ENCODE measurements around the gene APBA2. TPM values are rescaled to one million over a fixed set of nuclear protein-coding genes. Genes with fewer than 3 reads are reported as not detected.

APBA2 gene
- total RNA-seq, 2 experiments from 2014 or later, result 12.8 to 17.5 TPM

DNA sequence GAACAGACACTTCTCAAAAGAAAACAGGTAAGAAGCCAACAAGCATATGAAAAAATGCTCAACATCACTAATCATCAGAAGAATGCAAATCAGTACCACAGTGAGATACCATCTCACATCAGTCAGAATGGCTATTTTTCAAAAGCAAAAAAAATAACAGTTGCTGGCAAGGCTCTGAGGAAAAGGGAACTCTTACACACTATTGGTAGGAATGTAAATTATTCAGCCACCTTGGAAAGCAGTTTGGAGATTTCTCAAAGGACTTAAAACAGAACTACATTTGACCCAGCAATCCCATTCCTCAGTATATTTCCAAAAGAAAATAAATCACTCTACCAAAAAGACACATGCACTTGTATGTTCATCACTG lies 95.6 kb downstream of the APBA2 start:
- POLR2A ChIA-PET, result no interaction called here
- Mint-ChIP-seq H3K27me3 (no peaks in the 10 kb centered on the region), H3K4me1 (peaks cover 32% of the 10 kb centered on the region), H3K4me3 (no peak overlapping the region), H3K27ac (no peak overlapping the region), H3K9me3 (ENCODE audit: low read depth) (no peaks in the 10 kb centered on the region), H3K36me3 (ENCODE audit: low read depth) (peaks cover 3% of the 10 kb centered on the region)
- intact Hi-C loops (cut with DNase I, micrococcal nuclease), result loop anchor here in 1 of 2 experiments (10.0 kb wide), 1 partner anchor 283 kb away; the partner anchor contains the start of gene NSMCE3
- CTCF ChIA-PET, result no interaction called here
- DNase-seq (no peak), ATAC-seq (no peak)

DNA sequence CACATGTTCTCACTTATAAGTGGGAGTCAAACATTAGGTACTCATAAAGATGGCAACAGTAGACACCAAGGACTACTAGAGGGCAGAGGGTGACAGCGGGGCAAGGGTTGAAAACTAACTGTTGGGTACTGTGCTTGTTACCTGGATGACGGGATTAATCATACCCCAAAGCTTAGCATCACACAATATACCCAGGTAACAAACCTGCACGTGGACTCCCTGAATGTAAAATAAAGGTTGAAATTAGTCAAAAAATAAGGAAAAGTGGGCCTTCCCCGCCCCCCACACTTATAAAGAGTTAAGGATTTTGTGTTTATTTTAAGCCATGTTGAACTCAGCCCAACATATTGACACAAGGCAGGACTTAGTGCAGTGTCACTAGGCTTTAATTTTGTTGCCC lies 96.1 kb downstream of the APBA2 start:
- H3K27ac Mint-ChIP-seq, result no peak overlapping the region
- peaks cover 32% of the 10 kb centered on the region for H3K4me1 Mint-ChIP-seq
- peaks cover 5% of the 10 kb centered on the region for H3K36me3 Mint-ChIP-seq (ENCODE audit: low read depth)
- intact Hi-C loops (cut with DNase I, micrococcal nuclease), result loop anchor here in 1 of 2 experiments (10.0 kb wide), 1 partner anchor 283 kb away; the partner anchor contains the start of gene NSMCE3
- peaks cover 1% of the 10 kb centered on the region for H3K9me3 Mint-ChIP-seq (ENCODE audit: low read depth)
- no peak overlapping the region for H3K4me3 Mint-ChIP-seq
- H3K27me3 Mint-ChIP-seq, result no peaks in the 10 kb centered on the region
- CTCF ChIA-PET, result no interaction called here
- DNase-seq (no peak), ATAC-seq (no peak)
- POLR2A ChIA-PET, result no interaction called here

DNA sequence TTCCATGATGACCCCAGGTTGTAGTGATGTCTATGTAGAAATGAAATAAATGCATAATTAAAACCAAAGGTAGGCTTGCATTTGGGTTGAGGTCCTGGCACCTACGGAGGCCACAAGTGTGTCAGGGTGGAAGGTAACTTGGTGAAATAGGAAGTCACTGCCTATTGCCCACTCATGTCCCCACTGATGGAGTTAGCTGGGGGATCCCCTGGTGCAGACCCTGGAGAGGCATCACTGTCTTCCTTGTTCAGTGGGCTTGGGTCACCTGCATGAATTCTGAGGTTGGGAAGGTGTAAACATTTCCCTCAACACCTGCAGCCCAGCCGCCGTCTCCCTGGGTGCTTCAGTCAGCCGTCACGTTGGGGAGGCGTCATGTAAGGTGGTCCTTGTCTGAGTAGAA lies 97.1 kb downstream of the APBA2 start:
- H3K27me3 Mint-ChIP-seq, result no peaks in the 10 kb centered on the region
- peaks cover 10% of the 10 kb centered on the region for H3K36me3 Mint-ChIP-seq (ENCODE audit: low read depth)
- peaks cover 6% of the 10 kb centered on the region for H3K9me3 Mint-ChIP-seq (ENCODE audit: low read depth)

DNA sequence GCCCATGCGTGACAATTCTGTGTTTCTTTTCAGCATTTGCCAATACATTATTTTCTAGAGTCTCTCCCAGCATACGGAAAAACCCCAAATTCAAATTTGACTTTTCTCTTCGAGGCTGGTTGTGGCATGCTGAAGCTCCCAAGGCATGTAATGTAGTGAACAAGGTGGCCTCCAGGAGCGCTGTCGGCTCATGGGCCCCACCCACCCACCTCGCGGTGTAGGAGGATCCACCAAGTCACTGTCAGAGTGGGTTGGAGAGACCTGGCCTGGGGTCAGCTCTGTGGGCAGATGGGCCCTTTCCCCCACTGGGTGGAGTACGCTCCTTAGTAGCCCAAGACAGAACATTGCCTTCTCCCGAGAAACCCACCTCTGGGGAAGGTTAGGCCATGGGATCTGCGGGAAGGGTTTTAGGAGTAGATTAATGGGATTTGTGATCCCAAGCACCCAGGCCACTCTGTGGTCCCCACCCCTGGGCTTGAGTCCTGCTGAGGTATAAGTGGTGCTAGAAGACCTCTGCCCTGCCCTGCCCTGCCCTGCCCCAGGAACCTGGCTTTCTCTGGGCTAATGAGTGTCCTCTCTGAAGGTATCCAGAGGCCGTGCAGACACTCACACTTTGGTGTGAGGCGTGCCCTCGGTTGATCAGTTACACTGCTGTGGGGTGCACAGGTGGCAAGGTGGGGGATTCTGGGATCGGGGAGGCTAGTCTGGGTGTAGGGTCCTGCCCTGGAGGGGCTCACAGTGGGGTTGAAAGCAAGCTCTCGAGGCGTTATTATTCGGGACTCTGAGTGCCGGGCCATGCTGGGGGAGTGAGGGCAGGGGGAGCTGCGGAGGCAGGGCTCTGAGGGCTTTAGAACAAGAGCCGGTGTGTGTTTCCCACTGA lies 97.9 kb downstream of the APBA2 start:
- ChIA-PET POLR2A (interaction anchor here (0.6 kb wide), 1 partner anchor 11 kb away, joined by 4 read pairs; no protein-coding TSS in a partner anchor), CTCF (interaction anchor here (0.7 to 1.7 kb wide), 3 partner anchors 96 to 199 kb away, joined by 3 to 5 read pairs (median 4); no protein-coding TSS in a partner anchor)
- intact Hi-C loops (cut with DNase I, micrococcal nuclease), result loop anchor here in 1 of 2 experiments (10.0 kb wide), 1 partner anchor 281 kb away; the partner anchor contains the start of gene NSMCE3
- DNase-seq (no peak), ATAC-seq (no peak)
- H3K36me3 Mint-ChIP-seq (ENCODE audit: low read depth), result peaks cover 10% of the 10 kb centered on the region
- H3K4me1 Mint-ChIP-seq, result peaks cover 38% of the 10 kb centered on the region
- H3K4me3 Mint-ChIP-seq, result no peak overlapping the region
- no peak overlapping the region for H3K27ac Mint-ChIP-seq
- peaks cover 6% of the 10 kb centered on the region for H3K9me3 Mint-ChIP-seq (ENCODE audit: low read depth)
- no peaks in the 10 kb centered on the region for H3K27me3 Mint-ChIP-seq

More for the DNA sequence above, 97.1 kb downstream of the APBA2 start:
- Mint-ChIP-seq H3K4me1 (peaks cover 36% of the 10 kb centered on the region), H3K4me3 (no peak overlapping the region), H3K27ac (no peak overlapping the region)
- POLR2A ChIA-PET, result no interaction called here
- intact Hi-C loops (cut with DNase I, micrococcal nuclease), result loop anchor here in 1 of 2 experiments (10.0 kb wide), 1 partner anchor 282 kb away; the partner anchor contains the start of gene NSMCE3
- no peak for ATAC-seq
- DNase-seq, result no peak
- CTCF ChIA-PET, result no interaction called here

DNA sequence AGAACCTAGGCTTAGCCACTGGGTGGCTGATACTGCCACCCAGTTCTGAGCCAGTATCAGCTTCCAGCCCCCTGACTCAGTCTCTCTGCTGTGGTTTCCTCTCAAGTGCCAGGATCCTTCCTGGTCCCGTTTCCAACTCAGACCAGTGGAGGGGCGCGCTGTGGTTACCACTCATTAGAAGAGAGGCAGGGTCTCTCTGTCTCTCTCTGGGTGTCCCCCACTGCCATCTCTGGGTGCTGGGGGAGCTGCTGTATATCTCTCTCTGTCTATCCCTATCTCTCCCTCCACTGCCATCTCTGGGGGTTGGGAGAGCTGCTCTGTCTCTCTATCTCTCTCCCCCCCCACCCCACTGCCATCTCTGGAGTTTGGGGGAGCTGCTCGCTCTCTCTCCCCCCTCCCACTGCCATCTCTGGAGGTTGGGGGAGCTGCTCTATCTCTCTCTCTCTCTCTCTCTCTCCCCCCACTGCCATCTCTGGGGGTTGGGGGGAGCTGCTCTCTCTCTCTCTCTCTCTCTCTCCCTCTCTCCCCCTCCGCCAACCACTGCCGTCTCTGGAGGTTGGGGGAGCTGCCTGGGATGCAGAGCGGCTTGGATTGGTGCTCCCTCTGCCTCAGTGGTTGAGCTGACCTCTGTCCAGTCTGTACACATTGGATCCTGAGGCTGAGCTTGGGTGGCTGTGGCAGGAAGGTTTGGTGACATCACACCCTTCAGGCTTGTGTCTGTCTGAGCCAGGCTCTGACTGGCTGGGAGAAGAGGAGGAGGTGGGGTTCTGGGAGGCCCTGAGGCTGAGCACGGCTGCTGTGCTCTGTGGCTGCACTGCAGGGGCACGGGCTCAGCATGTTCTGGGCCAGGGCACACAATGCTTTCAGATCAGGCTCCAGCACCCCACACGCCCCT lies 98.9 kb downstream of the APBA2 start:
- no peaks in the 10 kb centered on the region for H3K27me3 Mint-ChIP-seq
- H3K36me3 Mint-ChIP-seq (ENCODE audit: low read depth), result peaks cover 10% of the 10 kb centered on the region
- peaks cover 6% of the 10 kb centered on the region for H3K9me3 Mint-ChIP-seq (ENCODE audit: low read depth)
- peak overlapping the region; percentile 36 for H3K4me3 Mint-ChIP-seq
- intact Hi-C loops (cut with DNase I, micrococcal nuclease), result loop anchor here in 1 of 2 experiments (10.0 kb wide), 1 partner anchor 280 kb away; the partner anchor contains the start of gene NSMCE3
- peaks cover 37% of the 10 kb centered on the region for H3K4me1 Mint-ChIP-seq
- ATAC-seq (peak; percentile 84), DNase-seq (peak; percentile 61)
- POLR2A ChIA-PET, result no interaction called here
- CTCF ChIA-PET, result interaction anchor here (0.7 to 1.7 kb wide), 5 partner anchors 9 to 200 kb away, joined by 3 to 6 read pairs (median 4); no protein-coding TSS in a partner anchor
- H3K27ac Mint-ChIP-seq, result peak overlapping the region; percentile 78

DNA sequence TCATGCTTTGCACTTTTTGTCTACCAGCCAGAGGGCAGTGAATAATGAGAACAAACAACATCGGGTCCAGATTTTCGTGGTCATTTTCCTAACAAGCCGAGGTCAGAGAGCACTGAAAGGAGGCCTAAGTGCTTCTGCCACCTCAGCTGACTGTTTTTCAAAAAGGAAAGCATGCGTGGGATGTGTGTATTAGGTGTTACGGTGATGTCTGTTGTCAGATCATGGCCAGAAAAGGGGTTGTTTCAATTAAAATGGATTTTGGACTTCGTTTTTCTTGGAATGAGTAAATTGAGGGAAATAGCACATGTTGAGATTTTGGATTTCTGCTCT lies 99.5 kb downstream of the APBA2 start:
- Mint-ChIP-seq H3K27ac (peak overlapping the region; percentile 78), H3K4me1 (peaks cover 39% of the 10 kb centered on the region), H3K4me3 (peak overlapping the region; percentile 36), H3K27me3 (no peaks in the 10 kb centered on the region), H3K9me3 (ENCODE audit: low read depth) (peaks cover 6% of the 10 kb centered on the region), H3K36me3 (ENCODE audit: low read depth) (peaks cover 10% of the 10 kb centered on the region)
- DNase-seq (no peak), ATAC-seq (no peak)
- intact Hi-C loops (cut with DNase I, micrococcal nuclease), result loop anchor here in 1 of 2 experiments (10.0 kb wide), 1 partner anchor 280 kb away; the partner anchor contains the start of gene NSMCE3
- CTCF ChIA-PET, result interaction anchor here (1.2 to 1.7 kb wide), 2 partner anchors 9 to 105 kb away, joined by 4 to 6 read pairs; no protein-coding TSS in a partner anchor
- POLR2A ChIA-PET, result no interaction called here

DNA sequence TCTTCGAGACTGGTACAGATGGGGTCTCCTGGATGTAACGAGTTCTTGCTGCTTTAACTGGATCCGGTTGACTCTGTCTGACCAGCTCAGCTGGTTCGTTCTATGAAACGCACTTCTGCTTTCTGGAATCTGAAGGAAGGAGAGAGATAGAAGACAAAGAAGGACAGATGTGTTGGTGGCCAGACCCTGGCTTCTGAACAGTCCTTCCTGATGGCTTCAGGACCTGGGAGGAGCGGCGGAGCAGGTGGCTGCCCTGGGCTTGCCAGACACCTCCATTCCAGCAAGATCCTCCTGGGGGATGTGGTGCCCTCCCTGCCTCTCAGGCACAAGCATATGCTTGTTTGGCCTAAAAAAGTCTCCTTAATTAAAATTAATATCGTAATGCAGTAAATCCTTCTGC lies 99.9 kb downstream of the APBA2 start:
- ChIA-PET POLR2A (no interaction called here), CTCF (interaction anchor here (1.2 kb wide), 1 partner anchor 10 kb away, joined by 6 read pairs; no protein-coding TSS in a partner anchor)
- DNase-seq, result no peak
- peaks cover 42% of the 10 kb centered on the region for H3K4me1 Mint-ChIP-seq
- no peak overlapping the region for H3K27ac Mint-ChIP-seq
- no peak overlapping the region for H3K4me3 Mint-ChIP-seq
- H3K9me3 Mint-ChIP-seq (ENCODE audit: low read depth), result peaks cover 6% of the 10 kb centered on the region
- H3K36me3 Mint-ChIP-seq (ENCODE audit: low read depth), result peaks cover 10% of the 10 kb centered on the region
- intact Hi-C loops (cut with DNase I, micrococcal nuclease), result loop anchor here in 1 of 2 experiments (10.0 kb wide), 1 partner anchor 279 kb away; the partner anchor contains the start of gene NSMCE3
- no peak for ATAC-seq
- H3K27me3 Mint-ChIP-seq, result no peaks in the 10 kb centered on the region

DNA sequence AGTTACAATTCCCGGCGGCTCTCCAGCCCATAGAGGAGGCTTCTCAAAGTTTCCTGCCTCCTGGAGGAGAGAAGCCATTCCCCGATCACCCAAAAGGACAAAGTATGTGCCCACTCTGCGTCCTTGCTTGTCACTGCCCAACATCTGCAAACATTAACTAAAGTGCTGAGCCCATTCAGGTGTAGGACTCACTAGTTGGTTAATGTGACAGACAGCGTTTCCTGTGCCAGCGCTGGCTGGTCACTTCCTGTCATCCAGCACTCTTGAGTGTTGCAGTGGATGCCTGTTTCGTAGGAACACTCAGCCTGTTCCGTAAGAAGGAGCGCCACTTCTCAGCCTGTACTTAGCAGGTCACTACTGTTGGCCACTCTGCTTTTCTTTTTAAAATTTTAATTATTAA lies 100.3 kb downstream of the APBA2 start:
- Mint-ChIP-seq H3K27me3 (no peaks in the 10 kb centered on the region), H3K4me1 (peaks cover 43% of the 10 kb centered on the region), H3K9me3 (ENCODE audit: low read depth) (peaks cover 6% of the 10 kb centered on the region), H3K27ac (no peak overlapping the region), H3K4me3 (no peak overlapping the region), H3K36me3 (ENCODE audit: low read depth) (peaks cover 8% of the 10 kb centered on the region)
- ChIA-PET POLR2A (no interaction called here), CTCF (interaction anchor here (0.6 kb wide), 1 partner anchor 154 kb away, joined by 4 read pairs; no protein-coding TSS in a partner anchor)
- intact Hi-C loops (cut with DNase I, micrococcal nuclease), result loop anchor here in 1 of 2 experiments (10.0 kb wide), 1 partner anchor 279 kb away; the partner anchor contains the start of gene NSMCE3
- ATAC-seq, result peak; percentile 21
- peak; percentile 28 for DNase-seq

DNA sequence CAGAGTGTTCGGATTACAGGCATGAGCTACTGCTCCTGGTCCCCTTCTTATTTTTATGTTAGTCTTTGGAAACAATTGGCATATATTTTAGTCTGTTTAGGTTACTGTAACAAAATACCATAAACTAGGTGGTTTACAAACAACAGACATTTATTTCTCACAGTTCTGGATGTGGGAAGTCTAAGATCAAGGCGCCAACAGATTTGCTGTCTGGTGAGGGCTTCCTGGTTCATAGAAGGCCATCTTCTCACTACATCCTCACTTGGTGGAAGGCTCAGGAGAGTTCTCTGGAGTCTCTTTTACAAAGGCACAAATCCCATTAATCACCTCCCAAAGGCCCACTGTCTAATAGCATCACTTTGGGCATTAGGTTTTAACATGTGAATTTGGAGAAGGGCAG lies 101.0 kb downstream of the APBA2 start:
- intact Hi-C loops (cut with DNase I, micrococcal nuclease), result loop anchor here in 1 of 2 experiments (10.0 kb wide), 1 partner anchor 278 kb away; the partner anchor contains the start of gene NSMCE3
- Mint-ChIP-seq H3K36me3 (ENCODE audit: low read depth) (peaks cover 7% of the 10 kb centered on the region), H3K9me3 (ENCODE audit: low read depth) (peaks cover 6% of the 10 kb centered on the region), H3K4me3 (no peak overlapping the region), H3K27ac (no peak overlapping the region), H3K27me3 (no peaks in the 10 kb centered on the region), H3K4me1 (peaks cover 43% of the 10 kb centered on the region)
- DNase-seq (no peak), ATAC-seq (no peak)
- ChIA-PET CTCF (interaction anchor here (0.6 to 1.6 kb wide), 3 partner anchors 11 to 153 kb away, joined by 3 to 4 read pairs (median 4); no protein-coding TSS in a partner anchor), POLR2A (no interaction called here)

DNA sequence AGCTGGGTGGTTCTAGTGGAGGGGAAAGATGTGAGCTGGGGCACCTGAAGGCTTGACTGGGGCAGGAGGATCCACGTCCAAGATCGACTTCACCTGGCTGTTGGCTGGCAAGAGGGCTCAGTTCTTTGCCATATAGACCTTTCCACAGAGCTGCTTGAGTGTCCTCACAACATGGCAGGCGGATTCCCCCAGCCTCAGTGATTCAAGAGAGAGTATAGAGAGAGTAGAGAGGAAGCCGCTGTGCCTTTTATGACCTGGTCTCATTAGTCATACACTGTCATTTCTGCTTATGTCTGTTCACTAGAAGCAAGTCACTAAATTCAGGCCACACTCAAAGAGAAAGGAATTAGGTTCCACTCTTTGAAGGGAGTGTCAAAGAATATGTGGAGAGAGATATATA lies 101.6 kb downstream of the APBA2 start:
- H3K27me3 Mint-ChIP-seq, result no peaks in the 10 kb centered on the region
- peak overlapping the region; percentile 39 for H3K27ac Mint-ChIP-seq
- intact Hi-C loops (cut with DNase I, micrococcal nuclease), result loop anchor here in 1 of 2 experiments (10.0 kb wide), 1 partner anchor 277 kb away; the partner anchor contains the start of gene NSMCE3
- no peak overlapping the region for H3K4me3 Mint-ChIP-seq
- peaks cover 45% of the 10 kb centered on the region for H3K4me1 Mint-ChIP-seq
- DNase-seq, result peak; percentile 63
- peaks cover 6% of the 10 kb centered on the region for H3K9me3 Mint-ChIP-seq (ENCODE audit: low read depth)
- ChIA-PET POLR2A (no interaction called here), CTCF (interaction anchor here (1.5 to 1.6 kb wide), 2 partner anchors 12 to 21 kb away, joined by 3 to 4 read pairs; no protein-coding TSS in a partner anchor)
- peaks cover 7% of the 10 kb centered on the region for H3K36me3 Mint-ChIP-seq (ENCODE audit: low read depth)
- peak; percentile 64 for ATAC-seq
